GM12892 (cell line): ENCODE data around the gene SLU7. TPM values are rescaled to one million over a fixed set of nuclear protein-coding genes. Genes with fewer than 3 reads are reported as not detected.

Experiments
- DNase-seq: peaks from one replicate; pipeline ENCODE4 v3.0.0; 2011; ENCODE audit not compliant: insufficient read length
- FAIRE-seq: peaks from 2 replicates; lab custom pipeline; 2011; peaks lifted over from hg19 to GRCh38; lab: Jason Lieb, UNC
- POLR2A ChIP-seq: IDR thresholded peaks from 2 replicates; pipeline ENCODE4 v1.6.1; 2011; ENCODE audit warnings: low read depth, low read length, control low read depth
- POLR2AphosphoS5 ChIP-seq: IDR thresholded peaks from 2 replicates; pipeline ENCODE4 v1.6.1; 2011; ENCODE audit warnings: low read depth, low read length, control low read depth
- TAF1 ChIP-seq: IDR thresholded peaks from 2 replicates; pipeline ENCODE4 v1.6.1; 2011; ENCODE audit warnings: low read depth, mild to moderate bottlenecking, control low read depth, low read length, borderline replicate concordance
- polyA plus RNA-seq: library from polyadenylated mRNA; unstranded; fragments of >200 nt; gene quantifications from one replicate; pipeline ENCODE4 v1.2.1, GENCODE V29; 2012; ENCODE audit warnings: missing spikeins, inconsistent platforms; ENCODE audit not compliant: missing spikeins

SLU7 gene
- polyA plus RNA-seq = 53.8 TPM

DNA sequence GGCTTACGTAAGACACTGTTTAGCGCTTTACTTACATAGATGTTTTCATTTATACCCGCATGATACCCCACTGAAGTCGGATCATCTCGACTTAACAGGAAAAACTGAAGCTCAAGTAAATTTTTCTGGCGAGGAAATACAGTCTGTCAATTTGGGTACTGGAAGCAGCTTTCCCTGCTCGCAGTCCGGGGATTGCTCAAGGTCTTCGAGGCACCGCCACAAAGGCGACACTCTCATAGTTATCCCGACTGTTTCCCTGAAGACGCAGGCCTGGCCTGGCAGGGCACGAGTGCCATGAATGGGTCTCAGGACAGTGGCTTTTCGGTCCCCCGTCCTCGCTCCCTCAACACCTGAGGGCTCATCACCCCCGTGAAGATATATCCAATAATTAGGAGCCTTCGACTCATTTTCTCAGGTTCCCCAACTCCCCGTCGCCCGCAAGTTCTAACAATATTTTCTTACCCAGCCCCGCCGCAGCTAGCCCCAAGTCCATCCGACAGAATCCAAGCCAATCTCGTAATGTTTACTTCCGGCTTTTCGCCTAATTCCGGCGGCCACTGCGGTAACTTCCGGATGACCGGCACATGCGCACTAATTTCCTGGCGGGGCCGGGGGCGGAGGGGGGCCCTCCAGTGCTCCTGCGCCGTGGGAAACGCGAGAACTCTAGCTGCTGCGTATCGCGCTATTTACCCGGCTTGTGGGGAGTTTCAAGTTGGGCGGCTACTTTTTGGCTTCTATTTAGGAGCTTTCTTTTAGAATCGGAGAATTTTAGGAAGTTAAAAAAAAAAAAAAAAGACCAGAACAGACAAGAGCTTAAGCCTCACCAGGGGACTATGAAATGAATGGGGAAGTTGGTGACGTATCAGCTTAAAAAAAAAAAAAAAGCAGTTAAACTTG lies at the start of gene SLU7:
Gene SLU7, minus strand, starts transcription at position 521 of the 897 bp plus-strand sequence. CDS start 3,787 bp downstream, outside the sequence.
- TF ChIP-seq TAF1 (peak; percentile 79; the same call in 1 of the 2 replicates), POLR2AphosphoS5 (0 out of 2 replicates have a peak, but pooled peaks have one; percentile 23), POLR2A (peak; percentile 73)
- peak; percentile 92 for FAIRE-seq
- DNase-seq = peak; percentile 70

DNA sequence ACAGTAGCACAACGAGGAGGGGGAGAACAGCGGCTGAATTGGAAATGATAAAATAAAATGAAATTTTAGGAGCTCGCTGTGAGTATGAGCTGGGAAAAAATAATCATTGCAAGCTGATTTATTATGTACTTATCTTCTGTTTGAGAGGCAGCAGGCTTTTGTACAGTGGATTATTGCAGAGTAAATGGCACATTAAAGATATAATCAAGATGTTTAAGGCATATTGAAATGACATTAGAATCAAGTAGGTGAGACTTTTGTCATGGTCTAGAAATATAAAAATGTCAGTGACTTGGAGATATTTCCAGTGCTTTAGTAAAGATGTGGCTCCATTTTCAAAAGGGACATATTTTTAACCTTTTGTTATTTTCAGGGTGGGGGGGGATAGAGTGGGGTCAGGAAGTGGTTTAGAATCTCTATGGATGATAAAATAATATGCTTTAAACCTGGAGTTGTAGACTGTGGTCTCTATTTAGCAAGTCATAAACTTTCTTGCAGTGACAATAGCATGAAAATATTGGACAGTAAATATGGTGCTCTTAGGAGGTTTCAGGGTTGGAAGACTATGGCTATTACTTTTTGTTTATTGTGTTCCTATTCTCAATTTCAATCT lies 49.6 kb upstream of the SLU7 start:
- TF ChIP-seq TAF1 (no peak), POLR2AphosphoS5 (no peak), POLR2A (no peak)
- peak; percentile 51 for FAIRE-seq
- no peak for DNase-seq

DNA sequence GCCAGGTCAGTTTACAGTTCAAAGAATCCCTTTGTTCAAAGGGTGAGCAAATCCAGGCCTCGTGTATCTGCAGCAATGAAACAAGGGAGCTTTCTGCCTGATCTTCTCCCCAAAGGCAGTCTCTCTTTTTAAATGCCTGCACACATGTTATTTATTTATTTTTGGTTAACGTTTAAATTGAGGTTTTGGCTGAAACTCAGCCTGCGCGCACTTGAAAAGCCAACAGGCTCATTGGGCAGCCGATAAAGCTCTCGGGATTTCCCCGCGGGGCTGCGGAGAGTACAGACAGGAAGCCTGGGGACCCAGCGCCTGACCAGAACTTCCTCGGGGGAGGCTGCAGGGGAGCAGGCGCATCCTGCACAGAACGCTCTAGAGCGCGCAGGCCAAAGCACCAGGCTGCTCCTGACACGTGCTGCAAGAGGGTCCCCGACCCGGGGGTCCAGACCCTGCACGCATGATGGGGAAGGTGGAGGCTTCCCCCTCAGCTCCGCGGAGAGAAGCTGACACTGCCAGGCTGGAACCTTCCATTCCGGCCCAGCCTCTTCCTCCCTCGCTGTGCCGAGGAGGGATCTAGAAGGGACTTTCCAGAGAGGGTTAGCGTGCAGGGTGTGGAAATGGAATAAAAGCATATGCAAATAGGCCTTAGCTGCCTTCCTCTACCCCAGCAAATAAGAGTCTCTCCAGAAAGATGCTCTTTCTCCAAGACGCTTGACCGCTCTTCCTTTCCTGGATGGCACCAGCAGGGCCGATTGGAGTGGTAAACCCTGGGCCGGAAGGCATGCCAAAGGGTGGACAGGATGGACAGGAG lies 48.9 kb upstream of the SLU7 start:
- peak; percentile 97 for FAIRE-seq
- peak; percentile 98 for TF ChIP-seq POLR2AphosphoS5
- TF ChIP-seq TAF1 = peak; percentile 95
- peak; percentile 99 for TF ChIP-seq POLR2A
- peak; percentile 46 for DNase-seq

DNA sequence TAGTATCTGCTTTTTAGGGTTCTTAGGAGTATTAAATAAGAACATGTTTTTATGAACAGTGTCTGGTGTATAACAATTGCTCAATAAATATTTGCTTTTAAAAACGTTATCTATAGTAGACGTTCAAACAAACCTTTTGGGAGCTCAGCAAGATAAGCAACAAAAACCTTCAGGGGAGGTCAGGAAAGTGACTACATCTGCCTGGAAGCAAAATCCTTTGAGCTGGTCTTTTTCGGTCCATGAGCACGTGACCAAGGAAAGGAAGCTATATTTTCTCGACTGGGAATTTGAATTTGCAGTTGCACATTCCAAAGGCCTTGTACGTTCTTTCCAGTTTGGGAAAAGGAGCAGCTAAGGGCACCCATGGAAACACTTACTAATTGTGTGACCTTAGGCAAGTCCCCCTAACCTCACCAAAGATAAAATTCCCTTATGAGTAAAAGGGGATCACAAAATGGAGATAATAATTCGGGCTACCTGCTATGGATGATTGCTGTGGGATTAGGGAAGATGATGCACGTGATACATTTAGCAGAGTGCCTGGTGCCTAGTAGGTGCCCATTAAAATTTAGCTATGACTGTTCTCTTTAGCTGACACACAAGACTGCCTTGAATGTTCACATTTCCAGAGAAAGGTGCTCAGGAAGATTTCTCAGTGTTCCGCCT lies 48.1 kb upstream of the SLU7 start:
- DNase-seq = no peak
- no peak for TF ChIP-seq POLR2A
- TF ChIP-seq TAF1 = no peak
- TF ChIP-seq POLR2AphosphoS5 = no peak

DNA sequence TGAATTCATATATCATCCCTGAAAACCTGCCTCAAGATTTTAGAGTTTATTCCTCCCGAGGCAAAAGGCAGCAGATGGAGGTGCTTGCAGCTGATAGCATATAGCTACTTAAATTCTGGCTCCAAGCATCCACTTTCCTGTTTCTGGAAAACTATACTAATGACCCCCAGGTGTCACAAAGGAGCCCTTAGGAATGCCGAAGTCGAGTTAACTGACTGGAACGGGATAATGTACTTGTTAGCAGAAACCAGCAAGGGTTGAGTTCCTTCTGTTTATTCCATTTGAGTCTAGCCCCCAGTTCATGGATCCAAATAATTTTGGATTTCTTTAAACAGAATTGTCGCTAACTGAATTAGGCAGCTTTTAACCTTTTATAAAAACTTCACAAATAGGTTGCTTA lies 47.2 kb upstream of the SLU7 start:
- TF ChIP-seq POLR2AphosphoS5 (no peak), TAF1 (no peak), POLR2A (no peak)
- FAIRE-seq (no peak), DNase-seq (no peak)

More for the DNA sequence above, 48.1 kb upstream of the SLU7 start:
- no peak for FAIRE-seq

DNA sequence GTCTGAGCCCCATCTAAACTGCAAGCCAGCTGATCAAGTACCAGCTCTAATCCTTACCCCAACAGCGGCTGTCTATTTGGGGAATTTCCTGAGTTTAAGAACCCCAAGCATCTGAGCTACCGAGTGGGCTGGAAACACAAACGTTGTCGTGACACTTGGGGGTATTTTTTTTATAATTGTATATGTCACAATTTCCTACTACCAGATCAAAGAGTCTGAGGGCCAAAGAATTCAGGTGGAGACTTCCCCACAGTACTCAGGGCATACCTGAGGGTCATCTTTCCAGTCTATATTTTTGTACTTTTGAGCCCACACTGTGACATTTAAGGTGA lies 45.6 kb upstream of the SLU7 start:
- DNase-seq (no peak), FAIRE-seq (no peak)
- TF ChIP-seq TAF1 = no peak
- no peak for TF ChIP-seq POLR2AphosphoS5
- TF ChIP-seq POLR2A = no peak

DNA sequence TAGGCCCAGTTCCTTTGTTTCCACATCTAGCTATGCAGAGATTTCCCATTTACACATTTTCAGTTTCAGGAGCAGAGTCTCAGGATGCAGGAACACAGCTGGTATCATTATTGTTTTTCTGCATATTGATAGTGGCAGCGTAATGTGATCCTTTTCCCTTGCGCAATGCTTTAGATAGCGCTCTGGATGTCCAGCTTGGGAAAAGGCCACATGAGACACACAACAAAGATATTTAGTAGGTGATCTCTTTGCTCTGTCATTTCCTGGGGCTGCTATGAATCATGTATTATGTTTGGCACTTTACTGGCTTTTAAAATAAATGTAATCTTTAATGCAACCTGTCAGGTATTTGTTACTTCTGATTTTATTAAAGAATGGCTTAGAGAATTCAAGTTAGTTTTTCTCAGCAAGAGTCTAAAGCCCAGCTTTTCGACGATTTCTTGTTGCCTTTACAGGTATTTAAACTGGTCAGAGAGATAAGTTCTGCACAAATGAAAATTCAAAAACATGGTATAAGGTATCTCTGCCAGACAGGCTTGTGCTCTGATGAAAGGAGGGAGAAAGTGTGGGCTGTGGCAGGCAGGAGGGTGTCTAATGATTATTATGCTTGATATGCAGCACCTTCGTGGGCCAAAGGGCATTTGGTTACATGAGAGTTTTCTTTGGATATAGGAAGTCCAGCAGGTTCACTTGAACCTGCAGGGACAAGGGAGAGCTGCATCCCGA lies 45.0 kb upstream of the SLU7 start:
- TF ChIP-seq POLR2A (no peak), POLR2AphosphoS5 (no peak), TAF1 (no peak)
- FAIRE-seq (peak; percentile 81), DNase-seq (no peak)

DNA sequence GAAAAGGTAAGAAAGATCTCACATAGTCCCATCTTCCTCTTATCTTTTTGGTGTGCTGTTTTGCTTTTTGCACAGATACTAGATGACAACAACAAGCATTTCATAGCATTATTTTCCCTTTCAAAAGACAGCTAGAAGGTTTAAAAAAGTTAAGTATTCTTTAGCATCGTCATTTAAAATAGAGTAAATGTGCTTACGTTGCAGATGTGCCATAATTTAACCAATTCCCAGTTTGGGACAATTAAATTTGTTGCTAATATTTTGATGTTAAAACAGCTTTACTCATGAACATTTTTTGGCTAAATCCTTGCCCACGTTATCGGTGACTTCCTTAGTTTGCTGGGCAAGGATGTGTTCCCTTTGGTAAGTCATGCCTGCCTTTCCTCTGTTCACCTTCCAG lies 44.3 kb upstream of the SLU7 start:
- TF ChIP-seq POLR2A (no peak), TAF1 (no peak), POLR2AphosphoS5 (no peak)
- FAIRE-seq (no peak), DNase-seq (no peak)

DNA sequence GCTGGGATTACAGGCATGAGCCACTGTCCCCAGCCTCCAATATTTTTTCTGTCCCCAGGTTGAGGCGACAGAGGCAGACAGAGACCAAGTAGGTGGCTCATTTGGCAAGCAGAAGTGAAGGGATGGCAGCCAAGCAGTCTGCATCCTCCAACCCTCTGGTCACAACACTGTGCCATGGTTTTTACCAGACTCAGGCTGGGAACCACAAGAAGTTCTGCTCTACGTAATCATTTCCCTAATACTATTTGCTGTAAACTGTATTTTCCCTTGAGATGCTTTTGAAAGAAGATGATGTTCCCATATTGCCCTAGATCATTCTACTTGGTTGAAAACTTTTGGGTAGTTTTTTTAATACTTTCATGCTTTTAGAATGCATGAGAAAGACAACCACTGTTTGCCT lies 43.3 kb upstream of the SLU7 start:
- no peak for DNase-seq
- TF ChIP-seq TAF1 (no peak), POLR2A (no peak), POLR2AphosphoS5 (no peak)
- peak; percentile 76 for FAIRE-seq

DNA sequence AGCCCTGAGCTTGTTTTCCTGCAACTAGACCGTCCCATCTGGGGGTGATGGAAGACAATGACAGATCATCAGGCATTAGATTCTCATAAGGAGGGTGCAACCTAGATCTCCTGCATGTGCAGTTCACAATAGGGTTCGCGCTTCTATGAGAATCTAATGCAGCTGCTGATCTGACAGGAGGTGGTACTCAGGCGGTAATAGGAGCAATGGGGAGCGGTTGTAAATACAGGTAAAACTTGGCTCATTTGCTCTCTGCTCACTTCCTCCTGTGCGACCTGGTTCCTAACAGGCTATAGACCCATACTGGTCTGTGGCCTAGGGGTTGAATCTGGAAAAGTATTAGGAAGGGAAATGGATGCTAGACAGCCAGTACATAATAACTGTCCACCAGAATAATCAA lies 42.5 kb upstream of the SLU7 start:
- DNase-seq (no peak), FAIRE-seq (peak; percentile 48)
- TF ChIP-seq POLR2AphosphoS5 = no peak
- TF ChIP-seq POLR2A = no peak
- TF ChIP-seq TAF1 = no peak
